A673 (cell line): ENCODE results near the gene ITSN2. TPM values are rescaled to one million over a fixed set of nuclear protein-coding genes. Genes with fewer than 3 reads are reported as not detected.

Experiments
- BruUV-seq: library from RNA; stranded (reverse); fragments of 400-500 nt; replicated peaks from 2 replicates; lab custom pipeline; 2021; lab: Mats Ljungman, UMichigan
- CTCF ChIA-PET: fragments of 300-600 bp; sonication (Branson Sonifier 250); formaldehyde crosslinking; loops from one replicate; lab custom pipeline; 2022; ENCODE audit warnings: antibody characterized with exemption; lab: Charles Lee
- POLR2A ChIA-PET: fragments of 300-600 bp; sonication (Branson Sonifier 250); formaldehyde crosslinking; loops from one replicate; lab custom pipeline; 2022; ENCODE audit warnings: antibody characterized with exemption; ENCODE audit not compliant: low non-redundant PET; lab: Charles Lee
- DNase-seq: peaks from one replicate; pipeline ENCODE4 v3.0.0-alpha.2; 2015; ENCODE audit warnings: low spot score
- H3K27ac ChIP-seq: fragments of 200-600 bp; sonication (generic); 2 replicates; pipeline ENCODE4 v1.5.1; 2016; ENCODE audit warnings: mixed run types, low read depth, mild to moderate bottlenecking, mixed read lengths, antibody characterized with exemption, low read length; ENCODE audit not compliant: poor library complexity, severe bottlenecking
- H3K27me3 ChIP-seq: fragments of 200-600 bp; sonication (generic); replicated peaks from 2 replicates; pipeline ENCODE4 v1.6.1; 2017; ENCODE audit warnings: mixed run types, low read depth, mild to moderate bottlenecking, mixed read lengths, antibody characterized with exemption, low read length; ENCODE audit not compliant: insufficient read depth, poor library complexity
- H3K36me3 ChIP-seq: fragments of 200-600 bp; sonication (generic); 2 replicates; pipeline ENCODE4 v1.6.1; 2016; ENCODE audit warnings: mixed run types, mild to moderate bottlenecking, mixed read lengths, antibody characterized with exemption, low read length; ENCODE audit not compliant: insufficient read depth, poor library complexity, severe bottlenecking
- H3K4me1 ChIP-seq: fragments of 200-600 bp; sonication (generic); 2 replicates; pipeline ENCODE4 v1.6.1; 2017; ENCODE audit warnings: mixed run types, mild to moderate bottlenecking, mixed read lengths, antibody characterized with exemption, low read length; ENCODE audit not compliant: insufficient read depth, poor library complexity, severe bottlenecking
- H3K4me3 ChIP-seq: fragments of 200-600 bp; sonication (generic); 2 replicates; pipeline ENCODE4 v1.5.1; 2016; ENCODE audit warnings: low read depth, mixed run types, mild to moderate bottlenecking, mixed read lengths, low read length; ENCODE audit not compliant: poor library complexity, severe bottlenecking
- H3K9me3 ChIP-seq: fragments of 200-600 bp; sonication (generic); 2 replicates; pipeline ENCODE4 v1.6.1; 2016; ENCODE audit warnings: mixed run types, low read depth, mild to moderate bottlenecking, mixed read lengths, antibody characterized with exemption, low read length; ENCODE audit not compliant: poor library complexity, severe bottlenecking
- CTCF ChIP-seq: fragments of 300-800, 200-600 bp; sonication (generic); conservative IDR thresholded peaks from 2 replicates; pipeline ENCODE4 v1.5.1; 2017; ENCODE audit warnings: low read depth, mild to moderate bottlenecking, antibody characterized with exemption, low read length, moderate library complexity, mixed read lengths
- EZH2 ChIP-seq: fragments of 200-600 bp; sonication (generic); IDR thresholded peaks from 2 replicates; pipeline ENCODE4 v1.6.1; 2017; ENCODE audit warnings: borderline replicate concordance, low read depth, mild to moderate bottlenecking, mixed read lengths, antibody characterized with exemption, low read length; ENCODE audit not compliant: poor library complexity, severe bottlenecking
- intact Hi-C: fragments of 100-400 bp; cut with micrococcal nuclease; formaldehyde crosslinking; loops from one replicate; pipeline ENCODE4 v1.10.0; 2022; ENCODE audit not compliant: unreplicated experiment
- total RNA-seq: library from RNA; stranded (reverse); gene quantifications from 2 replicates; pipeline ENCODE4 v1.2.3, GENCODE V29; 2021

Gene ITSN2
- total RNA-seq, 1 experiment from 2014 or later = 16.4 TPM

- no peaks in the 10 kb centered on the region for H3K9me3 ChIP-seq
- BruUV-seq = no TSS peak
- no peaks in the 10 kb centered on the region for H3K36me3 ChIP-seq
- no peak for TF ChIP-seq CTCF
- no peak for TF ChIP-seq EZH2
- DNase-seq = no peak
- ChIA-PET CTCF (no interaction called here), POLR2A (no interaction called here)
- no peaks in the 10 kb centered on the region for H3K27me3 ChIP-seq
- H3K4me3 ChIP-seq = no peak overlapping the region
- H3K4me1 ChIP-seq = no peaks in the 10 kb centered on the region
- no peak overlapping the region for H3K27ac ChIP-seq
- intact Hi-C loops = no loop called here
These were observed 85.5 kb downstream of the ITSN2 start for GRCh38 chr2:24274809-24275208.

- Histone ChIP-seq H3K27ac (no peak overlapping the region), H3K27me3 (no peaks in the 10 kb centered on the region), H3K4me1 (no peaks in the 10 kb centered on the region), H3K9me3 (no peaks in the 10 kb centered on the region), H3K36me3 (no peaks in the 10 kb centered on the region), H3K4me3 (no peak overlapping the region)
- intact Hi-C loops = no loop called here
- DNase-seq = no peak
- ChIA-PET POLR2A (interaction anchor here (0.6 kb wide), 1 partner anchor 1775 kb away, joined by 20 read pairs; no protein-coding TSS in a partner anchor), CTCF (no interaction called here)
- TF ChIP-seq EZH2 (no peak), CTCF (no peak)
- no TSS peak for BruUV-seq
These were observed 86.7 kb downstream of the ITSN2 start for GRCh38 chr2:24273598-24273997.

DNA sequence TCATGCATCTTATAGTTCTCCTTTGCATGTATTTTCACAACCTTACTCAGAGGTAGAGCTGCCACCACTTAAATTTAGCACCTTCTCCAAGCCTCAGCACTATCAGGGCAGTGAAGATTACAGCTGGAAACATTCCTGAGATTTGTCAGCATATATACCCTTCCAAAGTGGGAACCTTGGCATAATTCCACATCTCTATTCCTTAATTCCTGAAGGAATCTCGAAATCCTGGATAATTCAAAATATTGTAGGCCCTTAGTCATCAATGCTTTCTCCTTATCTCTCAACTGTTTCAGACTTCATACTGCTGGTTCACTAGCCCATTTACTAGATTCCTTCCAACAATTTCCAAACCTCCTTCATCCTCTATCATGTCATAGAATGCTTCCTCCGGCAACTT, 87.4 kb downstream of the ITSN2 start:
- ChIA-PET CTCF (no interaction called here), POLR2A (no interaction called here)
- Histone ChIP-seq H3K27me3 (no peaks in the 10 kb centered on the region), H3K4me3 (no peak overlapping the region), H3K4me1 (no peaks in the 10 kb centered on the region), H3K27ac (no peak overlapping the region), H3K36me3 (no peaks in the 10 kb centered on the region), H3K9me3 (no peaks in the 10 kb centered on the region)
- intact Hi-C loops = no loop called here
- DNase-seq = no peak
- no TSS peak for BruUV-seq
- TF ChIP-seq CTCF (no peak), EZH2 (no peak)
